ENCODE results near the gene FKTN.

Gene FKTN

DNA sequence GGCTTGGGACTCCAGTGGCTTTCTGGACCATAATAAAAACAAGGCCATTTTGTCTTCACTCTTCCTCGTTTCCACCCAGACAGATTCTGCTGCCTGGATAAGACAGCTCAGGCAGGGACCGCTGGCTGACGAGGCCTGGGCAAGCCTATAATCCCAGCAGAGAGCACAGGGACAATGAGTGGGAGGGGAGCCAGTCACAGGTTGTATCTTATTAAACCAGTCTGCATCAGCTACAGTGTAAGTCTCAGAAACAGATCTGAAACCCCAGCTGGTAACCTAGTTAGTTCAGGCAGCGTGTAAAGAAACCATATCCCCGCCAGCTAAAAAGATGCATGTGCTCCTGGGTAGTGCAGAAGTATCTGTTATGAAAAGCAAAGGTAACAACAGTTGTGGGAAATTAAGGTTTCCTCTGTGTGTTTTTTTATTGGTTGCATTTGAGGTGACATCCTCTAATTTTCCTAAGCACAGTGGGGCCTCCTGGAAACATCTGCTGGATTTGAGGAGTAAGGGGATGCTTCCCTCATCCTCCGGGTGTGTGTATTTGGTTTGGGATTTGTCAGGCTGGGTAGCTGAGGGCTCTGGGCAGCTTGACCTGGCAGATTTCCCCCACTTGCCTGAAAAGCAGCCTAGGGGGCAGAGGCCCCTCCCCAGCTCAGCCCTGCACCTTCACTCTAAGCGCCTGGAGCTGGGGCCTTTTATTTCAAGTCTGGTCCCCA, 89.1 kb downstream of the FKTN start:
- Mint-ChIP-seq H3K27ac (no peak overlapping the region), H3K9me3 (no peaks in the 10 kb centered on the region), H3K36me3 (ENCODE audit: insufficient read depth) (no peaks in the 10 kb centered on the region), H3K4me1 (ENCODE audit: low read depth in 2 of 2) (no peaks in the 10 kb centered on the region), H3K4me3 (no peak overlapping the region), H3K27me3 (no peaks in the 10 kb centered on the region)
- DNase-seq (no peak), ATAC-seq (replicated peaks) (no peak)

DNA sequence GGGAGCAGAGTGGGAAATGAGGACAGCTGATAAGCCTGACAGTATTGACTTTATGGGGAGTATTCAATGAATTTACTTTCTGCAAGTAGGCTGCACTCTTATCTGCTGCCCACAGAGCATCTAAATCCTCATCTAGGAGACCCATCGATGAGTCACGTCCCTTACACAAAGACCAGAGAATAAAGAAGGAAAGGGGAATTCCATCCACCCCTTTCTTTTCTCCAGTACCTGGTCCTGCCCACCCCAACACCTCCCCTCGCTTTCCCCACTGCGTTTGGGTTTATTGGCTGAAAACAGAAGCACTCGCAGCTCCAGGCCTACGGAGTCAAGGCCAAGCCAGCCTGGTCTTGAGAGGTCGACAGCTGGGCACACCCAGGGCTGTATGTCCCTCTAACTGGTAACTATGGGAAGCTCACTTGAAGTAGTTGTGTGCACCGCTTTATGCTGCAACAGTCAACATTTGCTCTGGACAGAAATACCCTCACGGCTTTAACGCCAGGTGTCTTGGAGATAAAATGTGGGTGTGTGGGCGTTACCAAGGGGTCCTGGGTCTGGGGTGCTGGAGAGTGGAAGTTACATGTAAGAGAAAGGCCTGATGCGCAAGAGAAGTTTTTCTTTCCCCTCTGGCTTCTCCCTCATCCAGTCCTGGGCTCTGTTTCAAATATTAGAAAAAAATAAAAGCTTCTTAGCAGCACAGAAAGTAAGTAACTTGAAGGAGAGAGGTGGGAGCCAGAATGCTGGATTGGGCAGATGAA, 89.8 kb downstream of the FKTN start:
- no peaks in the 10 kb centered on the region for H3K4me1 Mint-ChIP-seq (ENCODE audit: low read depth in 2 of 2)
- no peak overlapping the region for H3K27ac Mint-ChIP-seq
- no peaks in the 10 kb centered on the region for H3K36me3 Mint-ChIP-seq (ENCODE audit: insufficient read depth)
- DNase-seq = no peak
- no peak for ATAC-seq (replicated peaks)
- no peak overlapping the region for H3K4me3 Mint-ChIP-seq
- no peaks in the 10 kb centered on the region for H3K9me3 Mint-ChIP-seq
- peaks cover 0 to 2% of the 10 kb centered on the region in 2 donors for H3K27me3 Mint-ChIP-seq

- Mint-ChIP-seq H3K36me3 (ENCODE audit: insufficient read depth) (no peaks in the 10 kb centered on the region), H3K9me3 (no peaks in the 10 kb centered on the region), H3K27ac (no peak overlapping the region), H3K27me3 (peaks cover 30 to 35% of the 10 kb centered on the region in 2 donors), H3K4me1 (ENCODE audit: low read depth in 2 of 2) (peaks cover 5 to 6% of the 10 kb centered on the region in 2 donors), H3K4me3 (no peak overlapping the region)
- no peak for DNase-seq
- no peak for ATAC-seq (replicated peaks)
These were observed 93.9 kb downstream of the FKTN start for GRCh38 chr9:105651806-105652205.

DNA sequence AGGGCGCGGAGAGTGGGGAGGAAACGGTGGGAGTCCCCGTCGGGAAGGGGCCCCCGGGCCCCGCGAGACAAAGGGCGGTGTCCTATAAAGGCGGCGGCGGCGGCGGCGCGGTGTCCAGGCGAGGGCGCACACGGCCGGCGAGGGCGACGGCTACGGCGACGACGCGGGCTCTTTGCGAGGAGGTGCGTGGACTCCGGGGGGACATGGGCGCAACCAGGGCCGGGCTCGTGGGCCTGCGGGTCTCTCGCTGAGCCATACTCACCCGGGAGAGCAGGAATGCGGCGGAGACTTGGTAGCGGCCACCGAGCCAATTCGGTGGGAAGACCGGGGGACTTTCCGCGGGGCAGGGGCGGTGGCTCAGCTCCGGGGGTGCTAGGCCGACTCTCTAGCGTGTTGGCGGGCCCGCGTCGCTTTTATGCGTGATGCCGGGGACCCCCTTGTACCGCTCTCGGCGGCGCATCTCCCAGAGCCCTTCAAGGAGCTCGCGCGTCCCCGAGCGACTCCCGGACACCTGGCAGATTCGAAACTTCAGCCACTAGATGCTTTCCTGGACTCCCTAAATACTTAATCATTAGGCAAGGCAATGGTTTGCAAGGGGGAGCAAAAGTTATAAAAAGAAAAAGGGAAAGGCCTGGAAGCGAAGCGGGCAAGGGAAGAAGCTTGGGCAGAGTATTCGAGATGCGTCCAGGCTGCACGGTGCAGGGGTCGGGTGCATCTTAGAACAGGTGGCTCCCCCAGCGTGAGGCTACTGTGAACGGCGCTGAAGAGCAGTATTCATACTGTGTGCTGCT, 98.4 kb downstream of the FKTN start:
- H3K27ac Mint-ChIP-seq = no peak overlapping the region
- H3K36me3 Mint-ChIP-seq (ENCODE audit: insufficient read depth) = no peaks in the 10 kb centered on the region
- peaks cover 53 to 74% of the 10 kb centered on the region in 2 donors for H3K27me3 Mint-ChIP-seq
- peak overlapping the region; percentile 74 to 79 for H3K4me3 Mint-ChIP-seq
- ATAC-seq (replicated peaks) (peak; percentile 36), DNase-seq (no peak)
- H3K9me3 Mint-ChIP-seq = no peaks in the 10 kb centered on the region
- H3K4me1 Mint-ChIP-seq (ENCODE audit: low read depth in 2 of 2) = peaks cover 7 to 8% of the 10 kb centered on the region in 2 donors

GRCh38 chr9:105658351-105658750, 100.4 kb downstream of the FKTN start:
- ATAC-seq (replicated peaks) (no peak), DNase-seq (no peak)
- Mint-ChIP-seq H3K27me3 (peaks cover 48 to 66% of the 10 kb centered on the region in 2 donors), H3K9me3 (no peaks in the 10 kb centered on the region), H3K4me1 (ENCODE audit: low read depth in 2 of 2) (peaks cover 7 to 8% of the 10 kb centered on the region in 2 donors), H3K4me3 (no peak overlapping the region), H3K36me3 (ENCODE audit: insufficient read depth) (no peaks in the 10 kb centered on the region), H3K27ac (no peak overlapping the region)

DNA sequence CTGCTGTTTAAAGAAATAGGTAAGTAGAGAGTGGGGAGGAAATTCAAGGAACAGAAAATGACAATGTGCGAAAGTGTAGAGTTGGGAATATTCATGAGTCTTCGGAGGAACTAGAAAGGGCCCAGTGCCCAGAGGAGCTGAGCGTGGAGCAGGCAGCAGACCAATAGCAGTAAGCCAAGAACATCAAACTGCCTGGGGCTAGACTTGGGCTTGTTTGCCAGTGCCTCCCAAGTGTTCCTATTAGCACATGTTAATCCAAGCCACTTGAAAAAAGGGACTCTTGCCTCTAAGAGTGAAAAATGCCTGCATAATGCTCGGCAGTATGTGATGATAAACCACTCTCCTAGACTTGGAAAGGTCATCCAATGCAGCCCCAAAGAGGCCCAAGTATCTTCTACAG, 103.1 kb downstream of the FKTN start:
- ATAC-seq (replicated peaks) = no peak
- H3K4me1 Mint-ChIP-seq (ENCODE audit: low read depth in 2 of 2) = peaks cover 7 to 8% of the 10 kb centered on the region in 2 donors
- H3K36me3 Mint-ChIP-seq (ENCODE audit: insufficient read depth) = no peaks in the 10 kb centered on the region
- no peak overlapping the region for H3K4me3 Mint-ChIP-seq
- H3K27ac Mint-ChIP-seq = no peak overlapping the region
- no peaks in the 10 kb centered on the region for H3K9me3 Mint-ChIP-seq
- peaks cover 29 to 47% of the 10 kb centered on the region in 2 donors for H3K27me3 Mint-ChIP-seq
- no peak for DNase-seq

GRCh38 chr9:105662184-105663104, 104.5 kb downstream of the FKTN start, which contains the start of gene TAL2:
Gene TAL2 (plus strand): TSS chr9:105662457. CDS start chr9:105662497, 40 bp downstream.
- ATAC-seq (replicated peaks) (no peak), DNase-seq (no peak)
- Mint-ChIP-seq H3K9me3 (no peaks in the 10 kb centered on the region), H3K4me1 (ENCODE audit: low read depth in 2 of 2) (no peaks in the 10 kb centered on the region), H3K27ac (no peak within 1 kb of the TSS), H3K4me3 (no peak within 1 kb of the TSS), H3K36me3 (ENCODE audit: insufficient read depth) (no peaks in the 10 kb centered on the region), H3K27me3 (peaks cover 20 to 33% of the 10 kb centered on the region in 2 donors)

DNA sequence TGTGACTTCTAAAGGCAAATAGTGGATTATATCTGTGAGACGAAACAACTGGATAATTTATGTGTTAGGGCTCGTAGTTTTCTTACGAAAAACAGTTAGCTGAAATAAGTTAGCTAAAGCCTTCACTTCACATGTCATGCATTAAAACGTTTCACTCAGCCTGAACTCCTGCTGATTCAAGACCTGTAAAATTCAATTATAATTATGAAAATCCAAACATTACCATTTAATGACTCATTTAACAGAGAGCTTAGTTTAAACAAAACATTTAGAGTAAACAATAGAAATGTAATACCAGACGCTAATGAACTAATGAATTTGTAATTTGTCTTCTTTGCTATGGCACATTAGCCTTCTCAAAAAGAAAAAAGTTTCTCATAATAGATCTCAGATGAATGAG, 106.0 kb downstream of the FKTN start:
- Mint-ChIP-seq H3K9me3 (no peaks in the 10 kb centered on the region), H3K4me3 (no peak overlapping the region), H3K36me3 (ENCODE audit: insufficient read depth) (no peaks in the 10 kb centered on the region), H3K4me1 (ENCODE audit: low read depth in 2 of 2) (no peaks in the 10 kb centered on the region), H3K27me3 (peaks cover 15 to 18% of the 10 kb centered on the region in 2 donors), H3K27ac (no peak overlapping the region)
- ATAC-seq (replicated peaks) (no peak), DNase-seq (no peak)

DNA sequence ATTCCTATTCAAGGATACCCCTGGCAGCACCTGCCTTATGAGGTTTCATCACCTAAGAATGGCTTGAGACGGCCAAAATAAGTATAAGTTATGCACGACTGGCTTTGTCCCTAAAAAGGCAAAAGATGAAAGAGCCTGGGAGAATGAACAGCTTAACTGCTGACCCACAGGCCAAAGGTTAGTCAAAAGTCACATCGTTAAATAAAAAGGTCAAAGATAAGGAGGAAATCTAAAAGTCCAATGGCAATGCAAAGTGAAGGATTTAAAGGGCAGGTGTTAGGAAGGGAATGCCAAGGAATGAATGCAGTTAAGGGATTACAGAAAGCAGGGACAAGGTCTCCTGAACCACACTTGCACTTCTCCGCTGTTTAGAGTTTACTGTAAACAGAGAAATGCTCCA, 109.9 kb downstream of the FKTN start:
- DNase-seq = no peak
- no peak overlapping the region for H3K4me3 Mint-ChIP-seq

DNA sequence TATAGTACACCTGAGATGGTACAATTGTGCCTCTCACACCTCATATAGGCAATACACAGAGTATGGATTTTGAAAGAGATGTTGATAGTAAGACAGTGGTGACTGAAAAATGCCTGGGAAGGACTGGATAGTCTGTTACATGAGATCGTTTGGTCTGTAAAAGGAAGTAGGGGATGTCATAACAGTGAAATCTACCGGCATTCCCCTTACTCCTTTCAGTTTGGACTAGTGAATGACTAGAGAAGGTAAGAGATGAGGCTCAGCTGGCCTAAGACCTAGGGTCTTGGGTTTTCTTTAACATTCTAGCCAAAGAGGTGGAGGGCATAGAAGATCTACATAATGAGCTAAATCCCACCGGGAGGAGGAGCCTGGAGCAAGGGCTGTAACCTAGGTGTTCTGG, 112.4 kb downstream of the FKTN start:
- Mint-ChIP-seq H3K36me3 (ENCODE audit: insufficient read depth) (no peaks in the 10 kb centered on the region), H3K9me3 (no peaks in the 10 kb centered on the region), H3K27me3 (peaks cover 15 to 40% of the 10 kb centered on the region in 2 donors), H3K4me1 (ENCODE audit: low read depth in 2 of 2) (no peaks in the 10 kb centered on the region), H3K27ac (no peak overlapping the region), H3K4me3 (no peak overlapping the region)
- ATAC-seq (replicated peaks) (no peak), DNase-seq (no peak)

More for the DNA sequence above, 109.9 kb downstream of the FKTN start:
- no peak for ATAC-seq (replicated peaks)
- Mint-ChIP-seq H3K27ac (no peak overlapping the region), H3K4me1 (ENCODE audit: low read depth in 2 of 2) (no peaks in the 10 kb centered on the region), H3K36me3 (ENCODE audit: insufficient read depth) (no peaks in the 10 kb centered on the region), H3K9me3 (no peaks in the 10 kb centered on the region), H3K27me3 (peaks cover 15 to 31% of the 10 kb centered on the region in 2 donors)

- no peak for DNase-seq
- peaks cover 15 to 40% of the 10 kb centered on the region in 2 donors for H3K27me3 Mint-ChIP-seq
These were observed 112.8 kb downstream of the FKTN start for GRCh38 chr9:105670775-105671174.

DNA sequence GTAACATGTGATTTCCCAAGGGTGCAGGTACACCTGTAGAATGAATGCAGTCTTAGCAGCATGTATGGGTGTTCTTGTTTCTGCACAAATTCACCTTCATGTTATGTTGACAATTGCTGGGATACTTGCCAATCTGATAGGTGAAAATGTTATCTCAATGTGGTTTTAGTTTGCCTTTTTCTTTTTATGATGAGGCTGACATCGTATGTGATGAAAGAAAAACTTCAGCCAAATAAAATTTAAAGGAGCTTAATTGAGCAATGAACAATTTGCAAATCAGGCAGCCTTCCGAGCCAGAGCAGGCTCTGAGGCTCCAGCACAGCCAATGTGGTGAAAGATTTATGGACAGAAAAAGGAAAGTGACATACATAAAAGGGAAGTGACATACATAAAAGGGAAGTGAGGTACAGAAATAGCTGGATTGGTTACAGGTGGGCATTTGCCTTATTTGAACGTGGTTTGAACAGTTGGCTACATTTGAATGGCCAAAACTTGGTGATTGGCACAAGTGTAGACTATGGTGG, 114.8 kb downstream of the FKTN start:
- peaks cover 15 to 34% of the 10 kb centered on the region in 2 donors for H3K27me3 Mint-ChIP-seq
- no peaks in the 10 kb centered on the region for H3K4me1 Mint-ChIP-seq (ENCODE audit: low read depth in 2 of 2)
- no peak overlapping the region for H3K4me3 Mint-ChIP-seq
- ATAC-seq (replicated peaks) = no peak
- H3K36me3 Mint-ChIP-seq (ENCODE audit: insufficient read depth) = no peaks in the 10 kb centered on the region
- no peaks in the 10 kb centered on the region for H3K9me3 Mint-ChIP-seq
- no peak for DNase-seq
- H3K27ac Mint-ChIP-seq = no peak overlapping the region

More at GRCh38 chr9:105670775-105671174, 112.8 kb downstream of the FKTN start:
- no peak overlapping the region for H3K4me3 Mint-ChIP-seq
- H3K4me1 Mint-ChIP-seq (ENCODE audit: low read depth in 2 of 2) = no peaks in the 10 kb centered on the region
- ATAC-seq (replicated peaks) = no peak
- no peaks in the 10 kb centered on the region for H3K36me3 Mint-ChIP-seq (ENCODE audit: insufficient read depth)
- no peak overlapping the region for H3K27ac Mint-ChIP-seq
- H3K9me3 Mint-ChIP-seq = no peaks in the 10 kb centered on the region
